IPS-20b (cell line): ENCODE results near the gene HSD11B2.

Experiments
- H3K27ac ChIP-seq: one replicate; pipeline ENCODE4 v1.5.1; 2013; ENCODE audit warnings: low read length
- H3K27me3 ChIP-seq: 2 replicates; pipeline ENCODE4 v1.6.1; 2013; ENCODE audit warnings: mild to moderate bottlenecking, low read length, inconsistent platforms; ENCODE audit not compliant: insufficient read depth
- H3K36me3 ChIP-seq: 2 replicates; pipeline ENCODE4 v1.6.1; 2013; ENCODE audit warnings: low read depth, mild to moderate bottlenecking, inconsistent platforms, low read length, moderate library complexity; ENCODE audit not compliant: insufficient read depth
- H3K4me1 ChIP-seq: 2 replicates; pipeline ENCODE4 v1.6.1; 2013; ENCODE audit warnings: mild to moderate bottlenecking, control low read depth, inconsistent platforms, low read length, moderate library complexity; ENCODE audit not compliant: insufficient read depth
- H3K4me3 ChIP-seq: 2 replicates; pipeline ENCODE4 v1.5.1; 2013; ENCODE audit warnings: mild to moderate bottlenecking, low read length, inconsistent platforms
- H3K9ac ChIP-seq: 2 replicates; pipeline ENCODE4 v1.6.1; 2013; ENCODE audit warnings: low read depth, mild to moderate bottlenecking, inconsistent platforms, low read length, moderate library complexity
- H3K9me3 ChIP-seq: 2 replicates; pipeline ENCODE4 v1.6.1; 2013; ENCODE audit warnings: mild to moderate bottlenecking, low read depth, low read length, inconsistent platforms; ENCODE audit not compliant: insufficient read depth

The HSD11B2 gene

DNA sequence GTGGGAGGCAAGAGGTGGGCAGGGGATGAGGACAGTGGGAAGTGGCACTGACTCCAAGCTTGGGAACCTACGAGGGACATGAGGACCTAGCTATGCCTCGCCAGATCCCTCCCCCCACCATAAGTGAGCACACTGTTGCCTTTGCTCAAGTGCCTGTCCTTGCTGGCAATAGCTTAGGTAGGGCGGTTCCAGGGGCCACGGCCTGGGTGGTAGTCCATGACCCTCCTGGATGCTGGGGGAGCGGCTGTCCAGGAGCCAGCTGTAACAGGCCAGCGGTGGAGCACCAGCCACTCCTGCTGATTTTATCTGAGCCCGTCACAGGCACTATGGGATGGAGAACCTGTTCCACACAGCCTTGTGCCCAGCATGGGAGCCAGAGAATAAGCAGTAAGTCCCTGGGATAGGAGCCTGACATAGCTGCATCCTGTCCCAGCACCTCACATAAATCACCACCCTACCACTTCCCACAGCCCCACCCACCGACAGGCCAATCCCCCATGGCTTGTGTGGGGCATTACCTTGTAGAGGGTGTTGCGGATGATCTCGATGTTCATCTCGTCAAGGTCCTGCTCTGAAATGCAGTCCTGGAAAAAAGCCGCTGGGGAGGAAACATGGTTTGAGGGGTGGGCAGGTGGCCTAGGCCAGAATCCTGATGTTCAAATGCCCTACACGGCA lies 11.8 kb downstream of the HSD11B2 start:
- Histone ChIP-seq H3K27me3 (no peaks in the 10 kb centered on the region), H3K27ac (no peak overlapping the region), H3K4me3 (no peak overlapping the region), H3K9ac (no peak overlapping the region), H3K36me3 (peaks cover 10% of the 10 kb centered on the region), H3K9me3 (no peaks in the 10 kb centered on the region), H3K4me1 (no peaks in the 10 kb centered on the region)

DNA sequence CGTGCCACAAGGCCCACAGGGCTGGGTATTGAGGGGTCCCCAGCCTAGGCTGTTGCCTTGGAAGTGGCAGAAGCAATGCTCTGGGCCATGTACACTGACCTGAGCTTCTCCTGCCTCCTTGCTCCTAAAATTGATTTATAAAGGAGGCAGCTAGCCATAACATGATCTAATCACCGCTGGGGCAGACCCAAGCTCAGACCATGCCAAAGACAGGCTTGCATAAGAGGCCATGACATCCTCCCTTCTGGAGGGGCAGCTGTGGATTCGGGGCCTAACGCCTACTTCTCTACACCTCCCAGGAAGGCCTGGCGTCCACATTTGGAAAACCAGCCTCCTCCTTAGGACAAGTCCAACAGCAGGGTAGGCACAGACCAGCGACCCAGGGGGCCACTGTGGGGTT lies 12.3 kb downstream of the HSD11B2 start:
- Histone ChIP-seq H3K9me3 (no peaks in the 10 kb centered on the region), H3K36me3 (peaks cover 5% of the 10 kb centered on the region; the same call in 1 of the 2 replicates), H3K4me1 (no peaks in the 10 kb centered on the region), H3K27me3 (no peaks in the 10 kb centered on the region), H3K4me3 (no peak overlapping the region), H3K27ac (no peak overlapping the region), H3K9ac (no peak overlapping the region)

GRCh38 chr16:67444259-67445125 lies 13.6 kb downstream of the HSD11B2 start:
- no peaks in the 10 kb centered on the region for H3K9me3 ChIP-seq
- no peaks in the 10 kb centered on the region for H3K4me1 ChIP-seq
- H3K27me3 ChIP-seq = no peaks in the 10 kb centered on the region
- no peak overlapping the region for H3K9ac ChIP-seq
- H3K27ac ChIP-seq = no peak overlapping the region
- no peak overlapping the region for H3K4me3 ChIP-seq
- H3K36me3 ChIP-seq = no peaks in the 10 kb centered on the region

DNA sequence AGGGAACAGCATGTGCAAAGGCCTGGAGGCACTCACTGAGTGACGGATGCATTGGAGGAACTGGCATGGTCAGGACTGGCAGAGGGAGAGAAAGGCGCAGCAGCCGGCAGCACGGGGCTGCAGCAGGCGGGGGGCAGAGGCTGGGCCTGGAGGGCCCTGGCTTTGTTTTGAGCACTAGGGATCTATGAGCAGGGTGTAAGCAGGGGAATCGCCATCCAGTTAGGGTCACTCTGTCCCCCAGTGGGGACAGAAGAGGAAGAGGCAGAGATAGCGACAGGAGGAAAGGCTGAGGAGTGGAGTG lies 14.2 kb downstream of the HSD11B2 start:
- no peaks in the 10 kb centered on the region for H3K27me3 ChIP-seq
- no peaks in the 10 kb centered on the region for H3K4me1 ChIP-seq
- H3K27ac ChIP-seq = no peak overlapping the region
- no peak overlapping the region for H3K4me3 ChIP-seq
- no peaks in the 10 kb centered on the region for H3K36me3 ChIP-seq
- no peaks in the 10 kb centered on the region for H3K9me3 ChIP-seq
- no peak overlapping the region for H3K9ac ChIP-seq

DNA sequence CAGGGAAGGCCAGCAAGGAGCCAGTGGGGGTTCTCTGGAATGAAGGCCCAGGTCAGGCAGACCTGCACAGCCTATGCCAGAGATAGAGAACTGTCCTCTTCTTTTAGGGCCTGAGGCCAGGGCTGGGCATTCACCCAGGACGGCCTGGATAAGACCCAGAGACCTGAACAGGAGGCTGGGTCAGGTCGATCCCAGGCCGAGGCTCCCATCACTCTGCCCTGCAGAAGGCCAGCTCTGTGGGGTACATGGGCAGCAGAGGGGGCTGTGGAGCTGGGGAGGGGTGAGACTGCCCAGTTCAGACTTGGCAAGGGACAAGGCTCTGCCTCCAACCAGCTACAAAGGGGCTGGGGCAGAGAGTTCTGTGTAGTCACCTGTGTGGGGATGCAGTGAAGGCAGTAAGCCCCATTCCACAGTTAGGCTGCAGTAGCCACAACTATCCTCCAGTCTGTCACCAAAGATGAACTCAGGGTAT lies 14.6 kb downstream of the HSD11B2 start:
- H3K4me3 ChIP-seq = no peak overlapping the region
- no peak overlapping the region for H3K9ac ChIP-seq
- no peaks in the 10 kb centered on the region for H3K27me3 ChIP-seq
- H3K4me1 ChIP-seq = no peaks in the 10 kb centered on the region
- H3K9me3 ChIP-seq = no peaks in the 10 kb centered on the region
- no peak overlapping the region for H3K27ac ChIP-seq
- no peaks in the 10 kb centered on the region for H3K36me3 ChIP-seq

- no peak overlapping the region for H3K27ac ChIP-seq
- no peaks in the 10 kb centered on the region for H3K4me1 ChIP-seq
- no peaks in the 10 kb centered on the region for H3K27me3 ChIP-seq
- H3K36me3 ChIP-seq = no peaks in the 10 kb centered on the region
- no peaks in the 10 kb centered on the region for H3K9me3 ChIP-seq
- no peak overlapping the region for H3K4me3 ChIP-seq
- no peak overlapping the region for H3K9ac ChIP-seq
Observed at GRCh38 chr16:67445913-67446907, 15.3 kb downstream of the HSD11B2 start.

DNA sequence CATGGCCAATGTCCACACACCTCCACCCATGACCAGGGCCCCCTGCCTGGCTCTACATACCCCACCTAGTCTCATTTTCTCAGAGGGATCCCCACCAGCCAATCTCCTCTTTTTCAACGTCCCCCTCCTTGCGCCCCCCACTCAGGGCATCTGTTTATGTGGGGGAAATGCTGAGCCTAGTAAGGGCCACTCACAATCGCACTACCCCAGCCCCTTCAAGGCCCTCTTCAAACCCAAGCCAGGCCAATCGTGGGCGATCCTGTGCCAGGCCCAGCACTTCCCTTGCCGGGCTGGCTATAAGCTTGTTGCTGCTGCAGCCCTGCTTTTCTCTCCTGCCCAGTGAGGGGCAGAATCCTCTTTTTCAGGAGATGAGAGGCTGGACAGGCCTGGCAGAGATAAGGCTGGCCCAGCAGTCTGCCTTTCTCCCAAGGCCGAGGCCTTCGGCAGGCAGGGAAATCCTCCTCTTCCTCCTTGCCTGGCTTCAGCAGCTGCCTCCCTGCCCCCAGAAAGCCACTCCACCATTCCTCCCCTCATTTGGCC lies 16.1 kb downstream of the HSD11B2 start:
- no peaks in the 10 kb centered on the region for H3K27me3 ChIP-seq
- no peaks in the 10 kb centered on the region for H3K36me3 ChIP-seq
- H3K4me1 ChIP-seq = no peaks in the 10 kb centered on the region
- H3K9ac ChIP-seq = no peak overlapping the region
- H3K4me3 ChIP-seq = no peak overlapping the region
- H3K9me3 ChIP-seq = no peaks in the 10 kb centered on the region
- H3K27ac ChIP-seq = no peak overlapping the region

DNA sequence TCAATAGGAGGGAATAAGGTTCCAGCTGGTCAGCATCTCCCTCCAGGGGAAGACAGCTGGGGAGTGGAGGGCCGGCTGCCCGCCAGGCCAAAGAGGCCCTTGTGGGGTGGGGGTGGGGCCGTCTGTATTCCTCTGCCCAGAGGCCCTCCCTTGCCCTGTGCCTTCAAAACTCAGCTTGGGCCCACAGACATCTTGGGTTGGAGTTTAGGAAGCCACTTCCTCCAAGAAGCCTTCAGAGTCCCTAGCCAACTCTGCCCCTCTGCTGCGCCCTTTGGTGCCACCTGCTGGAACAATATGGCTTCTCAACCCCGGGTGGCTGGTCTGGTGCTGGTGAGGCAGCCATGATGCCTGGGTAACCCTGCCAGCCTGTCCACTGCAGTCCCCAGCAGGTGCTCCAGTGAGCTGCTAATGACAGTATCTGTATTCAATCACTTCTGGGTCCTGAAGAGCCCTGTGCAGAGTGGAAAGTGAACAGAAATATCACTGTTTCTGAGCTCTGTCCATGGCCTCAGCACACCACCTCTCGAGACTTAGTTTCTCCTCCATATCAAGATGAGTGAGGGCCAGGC lies 16.7 kb downstream of the HSD11B2 start:
- no peak overlapping the region for H3K27ac ChIP-seq
- H3K36me3 ChIP-seq = no peaks in the 10 kb centered on the region
- H3K4me3 ChIP-seq = no peak overlapping the region
- H3K27me3 ChIP-seq = no peaks in the 10 kb centered on the region
- no peaks in the 10 kb centered on the region for H3K9me3 ChIP-seq
- no peak overlapping the region for H3K9ac ChIP-seq
- H3K4me1 ChIP-seq = no peaks in the 10 kb centered on the region

DNA sequence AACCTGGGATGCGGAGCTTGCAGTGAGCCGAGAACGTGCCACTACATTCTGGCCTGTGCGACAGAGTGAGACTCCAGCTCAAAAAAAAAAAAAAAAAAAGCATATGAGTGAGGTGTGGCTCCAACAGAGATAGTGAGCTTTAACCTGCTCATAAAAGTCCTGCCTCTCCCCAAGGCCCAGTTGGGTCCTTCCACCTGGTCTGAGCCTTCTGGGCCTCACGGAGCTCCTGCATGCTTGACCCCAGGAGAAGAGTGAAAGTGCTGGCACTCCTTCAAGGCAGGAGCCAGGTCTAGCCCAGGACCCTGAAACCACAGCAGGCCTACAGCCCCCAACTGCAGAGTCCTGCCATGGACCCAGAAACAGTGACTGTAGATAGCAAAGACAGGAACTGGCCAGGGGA lies 17.7 kb downstream of the HSD11B2 start:
- Histone ChIP-seq H3K27ac (no peak overlapping the region), H3K9me3 (no peaks in the 10 kb centered on the region), H3K27me3 (no peaks in the 10 kb centered on the region), H3K4me1 (no peaks in the 10 kb centered on the region), H3K4me3 (no peak overlapping the region), H3K9ac (no peak overlapping the region), H3K36me3 (no peaks in the 10 kb centered on the region)

GRCh38 chr16:67449336-67449735 lies 18.4 kb downstream of the HSD11B2 start:
- H3K4me3 ChIP-seq = no peak overlapping the region
- no peak overlapping the region for H3K27ac ChIP-seq
- no peaks in the 10 kb centered on the region for H3K36me3 ChIP-seq
- no peaks in the 10 kb centered on the region for H3K9me3 ChIP-seq
- no peak overlapping the region for H3K9ac ChIP-seq
- no peaks in the 10 kb centered on the region for H3K27me3 ChIP-seq
- H3K4me1 ChIP-seq = no peaks in the 10 kb centered on the region

GRCh38 chr16:67449739-67450138 lies 18.8 kb downstream of the HSD11B2 start:
- H3K27ac ChIP-seq = no peak overlapping the region
- H3K9ac ChIP-seq = no peak overlapping the region
- no peaks in the 10 kb centered on the region for H3K27me3 ChIP-seq
- H3K4me1 ChIP-seq = no peaks in the 10 kb centered on the region
- no peaks in the 10 kb centered on the region for H3K9me3 ChIP-seq
- no peaks in the 10 kb centered on the region for H3K36me3 ChIP-seq
- H3K4me3 ChIP-seq = no peak overlapping the region
